Measurements from ENCODE around the gene GK2.

DNA sequence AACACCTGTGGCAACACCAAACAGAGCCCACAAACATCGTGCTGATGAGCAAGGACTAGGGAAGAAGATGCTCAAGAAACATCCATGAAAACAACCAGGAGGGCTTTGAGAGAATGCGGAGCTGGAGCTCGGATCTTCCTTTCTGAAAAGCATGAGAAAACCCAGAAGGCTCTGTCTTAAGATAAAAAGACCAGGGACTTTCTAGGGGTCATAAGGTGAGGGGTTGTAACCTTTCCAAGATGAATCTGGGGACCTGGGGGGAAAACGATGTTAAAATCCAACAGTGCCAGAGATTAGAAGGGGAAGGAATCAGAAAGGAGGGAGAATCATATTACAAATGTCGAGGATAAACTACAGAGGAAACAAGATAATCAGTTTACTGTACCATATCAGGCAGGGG lies 10.1 kb downstream of the GK2 start:
- TF ChIP-seq, protein P1, sequence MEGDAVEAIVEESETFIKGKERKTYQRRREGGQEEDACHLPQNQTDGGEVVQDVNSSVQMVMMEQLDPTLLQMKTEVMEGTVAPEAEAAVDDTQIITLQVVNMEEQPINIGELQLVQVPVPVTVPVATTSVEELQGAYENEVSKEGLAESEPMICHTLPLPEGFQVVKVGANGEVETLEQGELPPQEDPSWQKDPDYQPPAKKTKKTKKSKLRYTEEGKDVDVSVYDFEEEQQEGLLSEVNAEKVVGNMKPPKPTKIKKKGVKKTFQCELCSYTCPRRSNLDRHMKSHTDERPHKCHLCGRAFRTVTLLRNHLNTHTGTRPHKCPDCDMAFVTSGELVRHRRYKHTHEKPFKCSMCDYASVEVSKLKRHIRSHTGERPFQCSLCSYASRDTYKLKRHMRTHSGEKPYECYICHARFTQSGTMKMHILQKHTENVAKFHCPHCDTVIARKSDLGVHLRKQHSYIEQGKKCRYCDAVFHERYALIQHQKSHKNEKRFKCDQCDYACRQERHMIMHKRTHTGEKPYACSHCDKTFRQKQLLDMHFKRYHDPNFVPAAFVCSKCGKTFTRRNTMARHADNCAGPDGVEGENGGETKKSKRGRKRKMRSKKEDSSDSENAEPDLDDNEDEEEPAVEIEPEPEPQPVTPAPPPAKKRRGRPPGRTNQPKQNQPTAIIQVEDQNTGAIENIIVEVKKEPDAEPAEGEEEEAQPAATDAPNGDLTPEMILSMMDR (IDR thresholded peaks at IDR 0.05): no peak
- TF ChIP-seq POLR2A (IDR thresholded peaks at IDR 0.05): no peak
